Panc1 (cell line): ENCODE data around the gene ZNF318. TPM values are rescaled to one million over a fixed set of nuclear protein-coding genes. Genes with fewer than 3 reads are reported as not detected.

Experiments used
- ATAC-seq: fragments of 200-7000 bp; cut with Tn5 transposase; 2 replicates; pipeline ENCODE4 v1.9.1; 2020; ENCODE audit warnings: mild to moderate bottlenecking, moderate library complexity
- BruUV-seq: library from RNA; stranded (reverse); fragments of 400-500 nt; replicated peaks from 2 replicates; lab custom pipeline; 2021; lab: Mats Ljungman, UMichigan
- CTCF ChIA-PET: fragments of 300-600 bp; sonication (Branson Sonifier 250); formaldehyde crosslinking; loops from one replicate; lab custom pipeline; 2022; ENCODE audit warnings: antibody characterized with exemption; lab: Charles Lee
- POLR2A ChIA-PET: fragments of 300-600 bp; sonication (Branson Sonifier 250); formaldehyde crosslinking; loops from one replicate; lab custom pipeline; 2022; ENCODE audit warnings: antibody characterized with exemption; lab: Charles Lee
- DNase-seq: peaks from one replicate; pipeline ENCODE4 v3.0.0-alpha.2; 2010; ENCODE audit warnings: low read depth, low spot score
- H3K27ac ChIP-seq: 2 replicates; pipeline ENCODE4 v1.5.1; 2011; ENCODE audit warnings: mild to moderate bottlenecking, low read length, inconsistent platforms
- H3K27me3 ChIP-seq: fragments of 200-500 bp; sonication (Bioruptor generic); 2 replicates; pipeline ENCODE4 v1.6.0; 2014; ENCODE audit warnings: low read length, inconsistent platforms; ENCODE audit not compliant: control insufficient read depth, insufficient read depth
- H3K36me3 ChIP-seq: fragments of 200-500 bp; sonication (Bioruptor generic); 2 replicates; pipeline ENCODE4 v1.5.1; 2014; ENCODE audit warnings: inconsistent platforms, mild to moderate bottlenecking, low read length, moderate library complexity; ENCODE audit not compliant: control insufficient read depth, insufficient read depth
- H3K4me1 ChIP-seq: 2 replicates; pipeline ENCODE4 v1.5.1; 2011; ENCODE audit warnings: inconsistent platforms, mild to moderate bottlenecking, low read length, moderate library complexity; ENCODE audit not compliant: control insufficient read depth, insufficient read depth
- H3K4me3 ChIP-seq, 2 experiments: 2 replicates each; pipeline ENCODE4 v1.5.1; 2011 to 2012; ENCODE audit warnings: low read depth in 2 of 2, low read length in 2 of 2, mild to moderate bottlenecking in 2 of 2, inconsistent platforms in 1 of 2, moderate library complexity in 1 of 2
- H3K9me3 ChIP-seq: fragments of 200-500 bp; sonication (Bioruptor generic); 2 replicates; pipeline ENCODE4 v1.5.1; 2014; ENCODE audit warnings: low read depth, mild to moderate bottlenecking, inconsistent platforms, low read length, moderate library complexity; ENCODE audit not compliant: control insufficient read depth, insufficient read depth
- POLR2AphosphoS5 ChIP-seq: IDR thresholded peaks from 2 replicates; pipeline ENCODE4 v1.6.1; 2012; ENCODE audit warnings: mild to moderate bottlenecking, low read depth, low read length, moderate library complexity
- SIN3A ChIP-seq: IDR thresholded peaks from 2 replicates; pipeline ENCODE4 v1.6.1; 2012; ENCODE audit warnings: low read depth, mild to moderate bottlenecking, low read length, moderate library complexity, borderline replicate concordance; ENCODE audit not compliant: insufficient read depth
- TCF7L2 ChIP-seq: IDR thresholded peaks from 2 replicates; pipeline ENCODE4 v1.6.1; 2011; ENCODE audit warnings: mild to moderate bottlenecking, low read depth, low read length, inconsistent platforms
- in situ Hi-C: cut with HindIII; loops from 2 replicates; pipeline ENCODE4 v1.10.0; 2016; ENCODE audit warnings: low sequenced_read_pairs, low pct_unique_long_range_greater_than_20kb
- intact Hi-C: fragments of 100-400 bp; cut with micrococcal nuclease; formaldehyde crosslinking; loops from one replicate; pipeline ENCODE4 v1.10.0; 2022; ENCODE audit not compliant: unreplicated experiment
- total RNA-seq: library from RNA; stranded (reverse); gene quantifications from one replicate; pipeline ENCODE4 v1.2.1, GENCODE V29; 2021; ENCODE audit not compliant: unreplicated experiment
- TF ChIP-seq, protein P1 (sequence below), 2 experiments: IDR thresholded peaks; 2 replicates each; pipeline ENCODE4 v1.6.1; 2011 to 2012; ENCODE audit warnings: low read depth in 2 of 2, control low read depth in 1 of 2, low read length in 1 of 2, mild to moderate bottlenecking in 1 of 2, moderate library complexity in 1 of 2; ENCODE audit not compliant: insufficient read depth in 1 of 2
- TF ChIP-seq, protein P2 (sequence below): fragments of 450-650 bp; IDR thresholded peaks from 2 replicates; pipeline ENCODE4 v1.5.1; 2017; ENCODE audit warnings: mild to moderate bottlenecking

Gene ZNF318
- total RNA-seq, 1 experiment from 2014 or later = 28.0 TPM

DNA sequence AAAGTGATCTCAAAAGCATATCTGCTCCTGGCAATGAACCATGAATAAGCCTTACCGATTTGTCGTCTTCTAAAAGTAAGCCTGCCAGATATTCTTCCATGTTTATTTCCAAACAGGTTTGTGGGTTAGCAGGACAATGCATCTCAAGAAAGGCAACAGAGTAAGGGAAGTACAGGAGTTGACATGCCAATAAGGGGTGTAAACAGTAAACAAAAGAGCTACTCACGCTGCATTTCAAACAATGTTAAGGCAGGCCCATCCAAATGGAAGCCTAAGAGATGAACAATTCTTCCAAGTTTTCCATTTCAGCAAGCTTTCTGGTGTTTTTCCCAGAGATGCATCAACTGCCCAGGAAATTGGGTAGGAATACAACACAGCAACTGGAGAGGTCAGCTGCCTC is 33.1 kb downstream of the ZNF318 start:
- no peak for DNase-seq
- POLR2A ChIA-PET = no interaction called here
- H3K36me3 ChIP-seq = peaks cover 21% of the 10 kb centered on the region
- TF ChIP-seq TCF7L2 (no peak), SIN3A (no peak), POLR2AphosphoS5 (no peak)
- TF ChIP-seq, protein P1, sequence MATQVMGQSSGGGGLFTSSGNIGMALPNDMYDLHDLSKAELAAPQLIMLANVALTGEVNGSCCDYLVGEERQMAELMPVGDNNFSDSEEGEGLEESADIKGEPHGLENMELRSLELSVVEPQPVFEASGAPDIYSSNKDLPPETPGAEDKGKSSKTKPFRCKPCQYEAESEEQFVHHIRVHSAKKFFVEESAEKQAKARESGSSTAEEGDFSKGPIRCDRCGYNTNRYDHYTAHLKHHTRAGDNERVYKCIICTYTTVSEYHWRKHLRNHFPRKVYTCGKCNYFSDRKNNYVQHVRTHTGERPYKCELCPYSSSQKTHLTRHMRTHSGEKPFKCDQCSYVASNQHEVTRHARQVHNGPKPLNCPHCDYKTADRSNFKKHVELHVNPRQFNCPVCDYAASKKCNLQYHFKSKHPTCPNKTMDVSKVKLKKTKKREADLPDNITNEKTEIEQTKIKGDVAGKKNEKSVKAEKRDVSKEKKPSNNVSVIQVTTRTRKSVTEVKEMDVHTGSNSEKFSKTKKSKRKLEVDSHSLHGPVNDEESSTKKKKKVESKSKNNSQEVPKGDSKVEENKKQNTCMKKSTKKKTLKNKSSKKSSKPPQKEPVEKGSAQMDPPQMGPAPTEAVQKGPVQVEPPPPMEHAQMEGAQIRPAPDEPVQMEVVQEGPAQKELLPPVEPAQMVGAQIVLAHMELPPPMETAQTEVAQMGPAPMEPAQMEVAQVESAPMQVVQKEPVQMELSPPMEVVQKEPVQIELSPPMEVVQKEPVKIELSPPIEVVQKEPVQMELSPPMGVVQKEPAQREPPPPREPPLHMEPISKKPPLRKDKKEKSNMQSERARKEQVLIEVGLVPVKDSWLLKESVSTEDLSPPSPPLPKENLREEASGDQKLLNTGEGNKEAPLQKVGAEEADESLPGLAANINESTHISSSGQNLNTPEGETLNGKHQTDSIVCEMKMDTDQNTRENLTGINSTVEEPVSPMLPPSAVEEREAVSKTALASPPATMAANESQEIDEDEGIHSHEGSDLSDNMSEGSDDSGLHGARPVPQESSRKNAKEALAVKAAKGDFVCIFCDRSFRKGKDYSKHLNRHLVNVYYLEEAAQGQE (IDR thresholded peaks at IDR 0.05; ENCODE audit: insufficient read depth in 1 of 2, low read depth in 2 of 2, low read length in 1 of 2) = no peak
- TF ChIP-seq, protein P2, sequence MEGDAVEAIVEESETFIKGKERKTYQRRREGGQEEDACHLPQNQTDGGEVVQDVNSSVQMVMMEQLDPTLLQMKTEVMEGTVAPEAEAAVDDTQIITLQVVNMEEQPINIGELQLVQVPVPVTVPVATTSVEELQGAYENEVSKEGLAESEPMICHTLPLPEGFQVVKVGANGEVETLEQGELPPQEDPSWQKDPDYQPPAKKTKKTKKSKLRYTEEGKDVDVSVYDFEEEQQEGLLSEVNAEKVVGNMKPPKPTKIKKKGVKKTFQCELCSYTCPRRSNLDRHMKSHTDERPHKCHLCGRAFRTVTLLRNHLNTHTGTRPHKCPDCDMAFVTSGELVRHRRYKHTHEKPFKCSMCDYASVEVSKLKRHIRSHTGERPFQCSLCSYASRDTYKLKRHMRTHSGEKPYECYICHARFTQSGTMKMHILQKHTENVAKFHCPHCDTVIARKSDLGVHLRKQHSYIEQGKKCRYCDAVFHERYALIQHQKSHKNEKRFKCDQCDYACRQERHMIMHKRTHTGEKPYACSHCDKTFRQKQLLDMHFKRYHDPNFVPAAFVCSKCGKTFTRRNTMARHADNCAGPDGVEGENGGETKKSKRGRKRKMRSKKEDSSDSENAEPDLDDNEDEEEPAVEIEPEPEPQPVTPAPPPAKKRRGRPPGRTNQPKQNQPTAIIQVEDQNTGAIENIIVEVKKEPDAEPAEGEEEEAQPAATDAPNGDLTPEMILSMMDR = no peak
- no peak for ATAC-seq
- no peaks in the 10 kb centered on the region for H3K9me3 ChIP-seq
- CTCF ChIA-PET = no interaction called here
- in situ Hi-C loops (no loop called here), intact Hi-C loops (no loop called here)
- H3K4me1 ChIP-seq = no peaks in the 10 kb centered on the region
- H3K4me3 ChIP-seq = no peak overlapping the region
- BruUV-seq = no TSS peak
- no peaks in the 10 kb centered on the region for H3K27me3 ChIP-seq
- no peak overlapping the region for H3K27ac ChIP-seq

DNA sequence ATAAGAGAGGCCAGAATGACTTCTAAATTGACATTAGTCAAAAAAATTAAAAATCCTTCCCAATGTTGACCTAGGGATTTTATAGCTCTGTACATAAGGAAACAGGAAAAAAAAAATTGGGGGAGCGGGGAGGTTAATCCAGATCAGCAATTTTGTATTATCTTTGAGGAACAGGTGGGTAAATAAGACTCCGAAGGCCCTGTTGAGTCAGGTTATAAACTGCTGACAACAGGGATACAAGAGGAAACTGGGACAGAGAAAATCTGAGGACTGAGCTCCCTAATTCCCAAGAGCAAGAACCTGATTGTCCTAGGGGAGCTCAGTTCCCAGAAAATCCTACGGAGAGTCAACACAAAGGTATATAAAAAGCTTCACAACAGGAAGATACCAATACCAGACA is 34.0 kb downstream of the ZNF318 start:
- no peak for ATAC-seq
- POLR2A ChIA-PET = interaction anchor here (1.2 kb wide), 1 partner anchor 15 kb away, joined by 3 read pairs; no protein-coding TSS in a partner anchor
- H3K36me3 ChIP-seq = peaks cover 18% of the 10 kb centered on the region
- no TSS peak for BruUV-seq
- in situ Hi-C loops (no loop called here), intact Hi-C loops (loop anchor here (2.0 kb wide), 1 partner anchor 73 kb away; no protein-coding TSS in a partner anchor)
- DNase-seq = no peak
- H3K4me1 ChIP-seq = no peaks in the 10 kb centered on the region
- H3K27me3 ChIP-seq = no peaks in the 10 kb centered on the region
- no peak overlapping the region for H3K27ac ChIP-seq
- TF ChIP-seq, protein P2 = no peak
- TF ChIP-seq POLR2AphosphoS5 = no peak
- TF ChIP-seq, protein P1 (IDR thresholded peaks at IDR 0.05; ENCODE audit: insufficient read depth in 1 of 2, low read depth in 2 of 2, low read length in 1 of 2) = no peak
- no peak for TF ChIP-seq SIN3A
- TF ChIP-seq TCF7L2 = no peak
- H3K9me3 ChIP-seq = no peaks in the 10 kb centered on the region
- CTCF ChIA-PET = interaction anchor here (1.2 kb wide), 1 partner anchor 27 kb away, joined by 3 read pairs; the partner anchor contains the start of gene CRIP3
- no peak overlapping the region for H3K4me3 ChIP-seq
